ENCODE data around the gene PDE7B. TPM values are rescaled to one million over a fixed set of nuclear protein-coding genes. Genes with fewer than 3 reads are reported as not detected.

Gene PDE7B
- total and polyA plus RNA-seq, 9 of the 15 experiments (the other 6 are each of a cell fraction or from before 2014, with no cell fraction given): 0.01 TPM; not detected in 8

- TF ChIP-seq TOE1 (IDR thresholded peaks at IDR 0.05; ENCODE audit: borderline replicate concordance) (no peak), TOE1 (CRISPR knock-in tag; IDR thresholded peaks at IDR 0.05; ENCODE audit: borderline replicate concordance, low read depth) (no peak), ATF1 (CRISPR knock-in tag; IDR thresholded peaks at IDR 0.05) (no peak), ATF1 (tag; IDR thresholded peaks at IDR 0.05) (no peak)
These were observed 327.2 kb downstream of the PDE7B start (continued) for GRCh38 chr6:136178749-136179148.

DNA sequence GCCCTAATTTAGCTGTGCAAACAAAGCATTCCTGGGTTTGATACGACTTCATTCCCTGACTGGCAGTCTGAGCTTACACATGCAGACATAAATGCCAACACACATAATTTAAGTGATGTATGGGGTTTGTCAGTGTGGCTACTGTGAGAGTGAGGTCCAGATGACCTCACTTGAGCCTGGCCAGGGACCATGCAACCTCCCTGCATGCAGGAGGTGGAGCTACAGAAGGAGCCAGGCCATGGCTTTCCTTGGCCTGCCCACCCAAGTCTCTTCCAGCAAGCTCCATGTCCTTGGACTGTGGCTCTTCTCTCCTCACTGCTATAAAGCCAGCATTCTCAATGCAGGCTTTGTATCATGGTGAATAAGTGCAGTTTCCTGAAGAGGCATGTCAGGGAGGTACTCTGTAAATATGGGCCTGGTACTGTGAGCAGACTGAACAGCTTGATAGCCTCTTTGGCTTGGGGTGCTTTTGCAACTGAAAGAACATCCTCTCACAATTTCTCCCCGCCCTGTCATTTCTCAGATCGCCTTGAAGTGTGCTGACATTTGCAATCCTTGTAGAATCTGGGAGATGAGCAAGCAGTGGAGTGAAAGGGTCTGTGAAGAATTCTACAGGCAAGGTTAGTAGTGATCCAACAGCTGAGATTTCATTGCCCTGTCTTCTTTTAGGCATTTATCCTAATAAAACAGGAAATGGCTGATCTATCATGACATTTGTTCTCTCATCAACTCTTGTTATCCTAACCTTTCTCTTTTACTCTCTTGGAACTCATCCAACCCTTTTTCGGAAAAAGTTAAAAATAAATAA, 329.4 kb downstream of the PDE7B start:
- no peak overlapping the region for H3K4me3 ChIP-seq
- DNase-seq (ENCODE audit: extremely low read depth in 1 of 4, low spot score in 3 of 4) (no peak), ATAC-seq (no peak), FAIRE-seq (no peak)
- no peak overlapping the region for H2AFZ ChIP-seq (ENCODE audit: low read depth, low read length)
- in situ Hi-C loops (cut with MboI): no loop called here
- CTCF ChIA-PET (ENCODE audit: low intra/inter-chr PET ratio): no interaction called here
- peaks cover 0 to 8% of the 10 kb centered on the region in 2 experiments; a peak in 1 of 5 replicates for H3K27me3 ChIP-seq (ENCODE audit: control insufficient read depth in 2 of 2, insufficient read depth in 2 of 2, low read length in 2 of 2)
- no peak overlapping the region for H3K27ac ChIP-seq (ENCODE audit: extremely low read depth, low read depth, low read length)
- H3K9me3 ChIP-seq (replicated peaks; ENCODE audit: control insufficient read depth, insufficient read depth, low read depth, low read length): no peaks in the 10 kb centered on the region
- no peak overlapping the region for H3K4me2 ChIP-seq (ENCODE audit: insufficient read depth, low read length)
- BruUV-seq (replicated peaks): no TSS peak
- intact Hi-C loops (cut with micrococcal nuclease): no loop called here
- no peaks in the 10 kb centered on the region for H4K20me1 ChIP-seq (replicated peaks; ENCODE audit: control insufficient read depth, insufficient read depth, low read length)
- POLR2A ChIA-PET: interaction anchor here (0.8 to 1.9 kb wide), 3 partner anchors 8 to 57 kb away, joined by 3 to 6 read pairs (median 3); no protein-coding TSS in a partner anchor
- 0% methylated on average over 4 of the region's 4 CpGs for WGBS (ENCODE audit: insufficient coverage, low coverage, missing lambda C conversion rate)
- H3K4me1 ChIP-seq (replicated peaks in 1 of 2; ENCODE audit: control insufficient read depth in 2 of 2, insufficient read depth in 2 of 2, low read length in 2 of 2): no peaks in the 10 kb centered on the region
- H3K9me1 ChIP-seq (ENCODE audit: control insufficient read depth, insufficient read depth, low read length): no peaks in the 10 kb centered on the region
- H3K9ac ChIP-seq (ENCODE audit: insufficient read depth in 1 of 2, low read depth in 2 of 2, low read length in 2 of 2): no peak overlapping the region
- no peaks in the 10 kb centered on the region for H3K36me3 ChIP-seq (ENCODE audit: control insufficient read depth, insufficient read depth, low read length)
- no peaks in the 10 kb centered on the region for H3K79me2 ChIP-seq (ENCODE audit: control insufficient read depth, insufficient read depth, low read length)
- TF ChIP-seq PYGO2 (tag; IDR thresholded peaks at IDR 0.05): no peak
- TF ChIP-seq ILF3 (IDR thresholded peaks at IDR 0.05; ENCODE audit: borderline replicate concordance): no peak
- TF ChIP-seq ZZZ3 (IDR thresholded peaks at IDR 0.05): no peak
- TF ChIP-seq ZNF77 (CRISPR knock-in tag; IDR thresholded peaks at IDR 0.05): no peak
- no peak for TF ChIP-seq CEBPG (CRISPR knock-in tag; IDR thresholded peaks at IDR 0.05)
- TF ChIP-seq CEBPG (tag; conservative IDR thresholded peaks at IDR 0.05 in 1 of 2, IDR thresholded peaks at IDR 0.05 in 1 of 2): no peak
- no peak for TF ChIP-seq ZNF318 (IDR thresholded peaks at IDR 0.05; ENCODE audit: borderline replicate concordance in 1 of 2, low read depth in 1 of 2)
- TF ChIP-seq NFRKB (IDR thresholded peaks at IDR 0.05; ENCODE audit: low read depth): no peak
- no peak for TF ChIP-seq MAFF (IDR thresholded peaks at IDR 0.05; ENCODE audit: low read length)
